Body of pancreas (tissue), 4 donors: Measurements from ENCODE around the gene KLHL26.

ENCODE experiments used
- POLR2A ChIP-seq, 3 donors: fragments of 450-650 bp; IDR thresholded peaks; one replicate each; pipeline ENCODE4 v1.6.1; 2016; ENCODE audit warnings: antibody characterized with exemption in 3 of 3, mild to moderate bottlenecking in 2 of 3
- TF ChIP-seq, protein P1 (sequence below), 7 experiments: fragments of 450-650 bp in 4 of 7; fragments of 200-600 bp in 3 of 7; sonication (generic) in 3 of 7; IDR thresholded peaks; one replicate each; pipeline ENCODE4 v1.5.1; 2016 to 2019; ENCODE audit warnings: antibody characterized with exemption in 7 of 7

DNA sequence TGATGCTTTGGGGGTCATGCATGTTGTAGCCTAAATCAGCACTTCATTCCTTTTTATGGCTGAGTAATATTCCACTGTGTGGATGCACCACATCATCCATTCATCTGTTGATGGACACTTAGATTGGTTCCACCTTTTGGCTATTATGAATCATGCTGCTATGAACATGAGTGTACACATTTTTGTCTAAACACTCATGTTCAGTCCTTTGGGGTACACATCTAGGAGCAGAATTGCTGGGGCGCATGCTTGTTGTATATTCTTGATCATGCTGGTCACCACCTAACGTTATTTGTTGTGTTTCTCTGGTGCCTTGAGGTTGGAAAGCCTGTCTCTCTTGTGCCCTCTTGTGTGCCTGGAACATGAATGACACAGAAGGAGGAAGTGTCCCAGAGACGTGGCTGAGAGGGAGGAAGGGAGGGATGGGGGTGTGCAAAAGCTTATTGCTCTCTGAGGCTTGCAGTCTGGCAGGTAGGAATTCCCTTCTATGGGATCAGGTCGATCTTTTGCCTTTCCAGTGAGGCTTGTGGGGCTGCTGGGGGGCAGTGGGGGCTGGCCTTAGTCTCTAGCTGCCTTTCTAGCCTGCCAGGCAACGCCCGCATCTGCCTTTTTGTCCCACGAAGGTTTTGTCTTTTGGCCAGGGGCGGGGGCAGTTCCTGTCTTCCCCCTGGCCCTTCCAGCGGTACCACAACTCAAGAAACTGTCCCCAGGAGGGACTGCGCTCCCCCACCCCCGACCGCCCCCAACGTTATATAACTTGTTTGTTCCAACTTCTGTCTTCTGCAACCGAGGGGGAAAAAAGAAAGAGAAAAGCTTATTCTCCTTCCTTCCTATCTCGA, 7.6 kb downstream of the KLHL26 start:
- TF ChIP-seq POLR2A (IDR thresholded peaks at IDR 0.05): no peak
- TF ChIP-seq, protein P1, sequence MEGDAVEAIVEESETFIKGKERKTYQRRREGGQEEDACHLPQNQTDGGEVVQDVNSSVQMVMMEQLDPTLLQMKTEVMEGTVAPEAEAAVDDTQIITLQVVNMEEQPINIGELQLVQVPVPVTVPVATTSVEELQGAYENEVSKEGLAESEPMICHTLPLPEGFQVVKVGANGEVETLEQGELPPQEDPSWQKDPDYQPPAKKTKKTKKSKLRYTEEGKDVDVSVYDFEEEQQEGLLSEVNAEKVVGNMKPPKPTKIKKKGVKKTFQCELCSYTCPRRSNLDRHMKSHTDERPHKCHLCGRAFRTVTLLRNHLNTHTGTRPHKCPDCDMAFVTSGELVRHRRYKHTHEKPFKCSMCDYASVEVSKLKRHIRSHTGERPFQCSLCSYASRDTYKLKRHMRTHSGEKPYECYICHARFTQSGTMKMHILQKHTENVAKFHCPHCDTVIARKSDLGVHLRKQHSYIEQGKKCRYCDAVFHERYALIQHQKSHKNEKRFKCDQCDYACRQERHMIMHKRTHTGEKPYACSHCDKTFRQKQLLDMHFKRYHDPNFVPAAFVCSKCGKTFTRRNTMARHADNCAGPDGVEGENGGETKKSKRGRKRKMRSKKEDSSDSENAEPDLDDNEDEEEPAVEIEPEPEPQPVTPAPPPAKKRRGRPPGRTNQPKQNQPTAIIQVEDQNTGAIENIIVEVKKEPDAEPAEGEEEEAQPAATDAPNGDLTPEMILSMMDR (IDR thresholded peaks at IDR 0.05): no peak
